ENCODE results near the gene NCK2. TPM values are rescaled to one million over a fixed set of nuclear protein-coding genes. Genes with fewer than 3 reads are reported as not detected.

Gene NCK2
- total RNA-seq, 1 experiment from 2014 or later, result 89.0 TPM

DNA sequence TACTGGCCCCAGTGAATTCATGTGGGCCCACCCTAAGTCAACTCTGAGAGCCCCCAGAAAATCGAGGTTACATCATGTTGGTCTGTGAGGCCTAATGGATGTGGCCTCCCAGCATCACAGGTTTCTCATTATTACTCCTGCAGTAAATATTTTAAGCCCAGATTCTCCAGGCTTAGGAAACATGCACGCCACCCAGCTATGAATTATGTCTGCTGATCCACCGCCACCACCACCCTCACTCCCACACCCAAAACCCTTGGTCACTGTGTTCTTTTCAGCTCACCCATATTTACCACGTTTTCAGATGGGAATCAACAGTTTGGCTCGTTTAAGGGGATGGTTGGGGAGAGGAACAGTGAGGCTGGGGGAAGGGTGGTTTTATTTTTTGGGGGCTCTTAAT, 128.6 kb downstream of the NCK2 start:
- no peaks in the 10 kb centered on the region for H3K27me3 Mint-ChIP-seq (ENCODE audit: insufficient read depth, unreplicated experiment)
- no peaks in the 10 kb centered on the region for H3K9me3 Mint-ChIP-seq (ENCODE audit: unreplicated experiment)
- ChIA-PET POLR2A (no interaction called here), CTCF (interaction anchor here (1.8 kb wide), 1 partner anchor 15 kb away, joined by 4 read pairs; no protein-coding TSS in a partner anchor)
- H3K4me3 Mint-ChIP-seq (ENCODE audit: unreplicated experiment), result no peak overlapping the region
- BruUV-seq (replicated peaks), result no TSS peak
- Histone ChIP-seq H3K9me3 (no peaks in the 10 kb centered on the region), H3K4me3 (ENCODE audit: low read depth, low read length) (no peak overlapping the region), H3K36me3 (ENCODE audit: control insufficient read depth, insufficient read depth, low read length) (peaks cover 5% of the 10 kb centered on the region), H3K27me3 (replicated peaks; ENCODE audit: control insufficient read depth, insufficient read depth, low read length) (no peaks in the 10 kb centered on the region), H3K4me1 (peaks cover 18% of the 10 kb centered on the region)
- DNase-seq, result no peak
- intact Hi-C loops (cut with micrococcal nuclease; ENCODE audit: unreplicated experiment), result no loop called here
- TF ChIP-seq, protein P1, sequence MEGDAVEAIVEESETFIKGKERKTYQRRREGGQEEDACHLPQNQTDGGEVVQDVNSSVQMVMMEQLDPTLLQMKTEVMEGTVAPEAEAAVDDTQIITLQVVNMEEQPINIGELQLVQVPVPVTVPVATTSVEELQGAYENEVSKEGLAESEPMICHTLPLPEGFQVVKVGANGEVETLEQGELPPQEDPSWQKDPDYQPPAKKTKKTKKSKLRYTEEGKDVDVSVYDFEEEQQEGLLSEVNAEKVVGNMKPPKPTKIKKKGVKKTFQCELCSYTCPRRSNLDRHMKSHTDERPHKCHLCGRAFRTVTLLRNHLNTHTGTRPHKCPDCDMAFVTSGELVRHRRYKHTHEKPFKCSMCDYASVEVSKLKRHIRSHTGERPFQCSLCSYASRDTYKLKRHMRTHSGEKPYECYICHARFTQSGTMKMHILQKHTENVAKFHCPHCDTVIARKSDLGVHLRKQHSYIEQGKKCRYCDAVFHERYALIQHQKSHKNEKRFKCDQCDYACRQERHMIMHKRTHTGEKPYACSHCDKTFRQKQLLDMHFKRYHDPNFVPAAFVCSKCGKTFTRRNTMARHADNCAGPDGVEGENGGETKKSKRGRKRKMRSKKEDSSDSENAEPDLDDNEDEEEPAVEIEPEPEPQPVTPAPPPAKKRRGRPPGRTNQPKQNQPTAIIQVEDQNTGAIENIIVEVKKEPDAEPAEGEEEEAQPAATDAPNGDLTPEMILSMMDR (IDR thresholded peaks at IDR 0.05; ENCODE audit: insufficient read depth in 1 of 2, low read depth in 1 of 2, low read length in 1 of 2, severe bottlenecking in 1 of 2, unreplicated experiment in 1 of 2), result no peak
- peaks cover 81% of the 10 kb centered on the region for H3K36me3 Mint-ChIP-seq (ENCODE audit: insufficient read depth, unreplicated experiment)
- H3K27ac Mint-ChIP-seq (ENCODE audit: unreplicated experiment), result peak overlapping the region; percentile 21
- H3K4me1 Mint-ChIP-seq (ENCODE audit: low read depth, unreplicated experiment), result peaks cover 35% of the 10 kb centered on the region

DNA sequence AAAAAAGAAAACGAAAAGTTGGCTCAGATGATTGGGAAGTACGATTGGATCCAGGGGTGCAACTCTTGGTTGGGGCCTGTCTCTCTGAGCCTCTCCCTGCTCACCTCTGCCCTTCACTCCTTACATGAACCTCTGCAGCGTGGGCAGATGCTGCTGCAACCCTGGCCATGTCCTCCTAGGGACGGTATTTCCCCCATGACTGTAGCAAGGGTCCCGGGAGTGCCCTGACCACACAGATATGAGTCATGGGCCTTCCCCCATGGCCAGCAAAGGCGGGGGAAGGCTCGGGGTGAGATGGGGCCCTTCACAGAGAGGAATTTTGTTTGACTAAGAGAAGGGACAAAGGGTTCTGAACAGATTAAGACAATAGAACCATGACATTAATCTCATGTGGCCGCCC, 129.0 kb downstream of the NCK2 start:
- Mint-ChIP-seq H3K27ac (ENCODE audit: unreplicated experiment) (peak overlapping the region; percentile 21), H3K9me3 (ENCODE audit: unreplicated experiment) (no peaks in the 10 kb centered on the region), H3K36me3 (ENCODE audit: insufficient read depth, unreplicated experiment) (peaks cover 83% of the 10 kb centered on the region), H3K4me3 (ENCODE audit: unreplicated experiment) (no peak overlapping the region), H3K4me1 (ENCODE audit: low read depth, unreplicated experiment) (peaks cover 33% of the 10 kb centered on the region), H3K27me3 (ENCODE audit: insufficient read depth, unreplicated experiment) (no peaks in the 10 kb centered on the region)
- Histone ChIP-seq H3K4me3 (ENCODE audit: low read depth, low read length) (no peak overlapping the region), H3K9me3 (no peaks in the 10 kb centered on the region), H3K27me3 (replicated peaks; ENCODE audit: control insufficient read depth, insufficient read depth, low read length) (no peaks in the 10 kb centered on the region), H3K4me1 (peaks cover 18% of the 10 kb centered on the region), H3K36me3 (ENCODE audit: control insufficient read depth, insufficient read depth, low read length) (peaks cover 5% of the 10 kb centered on the region)
- TF ChIP-seq, protein P1 (IDR thresholded peaks at IDR 0.05; ENCODE audit: insufficient read depth in 1 of 2, low read depth in 1 of 2, low read length in 1 of 2, severe bottlenecking in 1 of 2, unreplicated experiment in 1 of 2), result no peak
- no TSS peak for BruUV-seq (replicated peaks)
- POLR2A ChIA-PET, result no interaction called here
- intact Hi-C loops (cut with micrococcal nuclease; ENCODE audit: unreplicated experiment), result no loop called here
- CTCF ChIA-PET, result interaction anchor here (1.8 kb wide), 1 partner anchor 15 kb away, joined by 4 read pairs; no protein-coding TSS in a partner anchor
- DNase-seq, result peak in 1 of 2 experiments; percentile 29

DNA sequence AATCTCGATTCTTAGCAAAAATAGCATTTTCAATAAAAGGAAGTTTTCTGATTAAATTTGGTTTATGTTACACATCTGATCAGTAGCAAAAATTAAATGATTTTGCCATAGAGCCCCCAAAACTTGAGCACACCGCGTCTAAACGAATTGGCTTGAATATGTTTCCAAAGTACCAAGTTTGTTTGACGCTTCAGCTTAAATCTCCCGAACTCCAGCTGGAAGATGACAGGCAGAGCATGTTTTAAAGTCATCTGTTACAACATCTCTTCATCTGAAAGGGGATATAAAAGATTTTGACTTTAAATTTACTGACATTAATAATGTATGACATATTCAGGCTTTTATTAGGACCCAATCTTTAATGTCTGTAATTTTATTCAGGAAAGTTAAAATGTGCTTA, 129.8 kb downstream of the NCK2 start:
- ChIA-PET POLR2A (no interaction called here), CTCF (interaction anchor here (1.8 kb wide), 1 partner anchor 14 kb away, joined by 4 read pairs; no protein-coding TSS in a partner anchor)
- Histone ChIP-seq H3K36me3 (ENCODE audit: control insufficient read depth, insufficient read depth, low read length) (peaks cover 5% of the 10 kb centered on the region), H3K27me3 (replicated peaks; ENCODE audit: control insufficient read depth, insufficient read depth, low read length) (no peaks in the 10 kb centered on the region), H3K4me3 (ENCODE audit: low read depth, low read length) (no peak overlapping the region), H3K9me3 (no peaks in the 10 kb centered on the region), H3K4me1 (peaks cover 18% of the 10 kb centered on the region)
- Mint-ChIP-seq H3K27ac (ENCODE audit: unreplicated experiment) (peak overlapping the region; percentile 21), H3K36me3 (ENCODE audit: insufficient read depth, unreplicated experiment) (peaks cover 85% of the 10 kb centered on the region), H3K4me3 (ENCODE audit: unreplicated experiment) (no peak overlapping the region), H3K27me3 (ENCODE audit: insufficient read depth, unreplicated experiment) (no peaks in the 10 kb centered on the region), H3K9me3 (ENCODE audit: unreplicated experiment) (no peaks in the 10 kb centered on the region), H3K4me1 (ENCODE audit: low read depth, unreplicated experiment) (peaks cover 33% of the 10 kb centered on the region)
- BruUV-seq (replicated peaks), result no TSS peak
- no peak for DNase-seq
- intact Hi-C loops (cut with micrococcal nuclease; ENCODE audit: unreplicated experiment), result no loop called here
- TF ChIP-seq, protein P1 (IDR thresholded peaks at IDR 0.05; ENCODE audit: insufficient read depth in 1 of 2, low read depth in 1 of 2, low read length in 1 of 2, severe bottlenecking in 1 of 2, unreplicated experiment in 1 of 2), result no peak
